NCI-H1436 treated with DMSO at 0.1 percent for 48 hours (cell line): Measurements from ENCODE around the gene P2RY11.

Source experiments
- DNase-seq: peaks from one replicate; lab custom pipeline; 2025; lab: John Stamatoyannopoulos, UW

The P2RY11 gene

DNA sequence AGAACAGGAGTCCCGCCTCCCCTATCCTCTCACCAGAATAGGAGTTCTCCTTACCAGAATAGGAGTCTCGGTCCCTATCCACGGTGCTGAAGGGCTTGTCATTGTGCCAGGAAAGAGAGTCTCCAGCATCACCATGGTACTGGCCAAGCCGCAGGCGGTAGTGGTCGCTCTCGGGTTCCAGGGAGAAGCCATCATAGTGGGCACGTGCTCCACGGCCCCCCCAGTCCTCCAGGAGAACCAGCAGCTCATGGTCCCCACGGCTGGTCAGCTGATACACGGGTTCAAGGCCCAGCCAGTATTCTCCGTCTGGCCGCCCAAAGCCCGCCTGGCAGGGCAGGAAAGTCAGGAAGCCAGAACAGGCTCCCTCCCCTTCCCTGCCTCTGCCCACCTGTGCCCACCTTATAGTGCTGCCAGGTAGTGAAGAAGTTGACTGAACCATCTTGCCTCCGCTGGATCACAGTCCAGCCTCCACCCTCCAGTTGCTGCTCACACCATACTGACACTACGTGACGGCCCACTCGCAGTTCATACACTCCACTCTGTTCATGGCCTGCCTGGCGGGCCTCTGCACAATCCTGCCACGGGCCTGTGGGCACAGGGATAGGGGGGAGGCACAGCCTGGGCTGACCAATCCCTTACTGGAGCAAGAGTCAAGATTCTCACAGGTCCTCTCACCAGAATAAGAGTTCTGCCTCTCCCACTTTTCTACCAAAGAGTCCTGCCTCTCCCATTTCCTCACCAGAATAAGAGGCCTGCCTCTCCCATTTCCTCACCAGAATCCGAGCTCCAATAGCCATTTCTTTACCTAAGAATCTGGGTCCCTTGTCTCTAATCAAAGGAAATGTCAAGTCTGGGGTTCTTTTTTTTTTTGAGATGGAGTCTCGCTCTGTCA is 18.0 kb upstream of the P2RY11 start:
- no peak for DNase-seq

DNA sequence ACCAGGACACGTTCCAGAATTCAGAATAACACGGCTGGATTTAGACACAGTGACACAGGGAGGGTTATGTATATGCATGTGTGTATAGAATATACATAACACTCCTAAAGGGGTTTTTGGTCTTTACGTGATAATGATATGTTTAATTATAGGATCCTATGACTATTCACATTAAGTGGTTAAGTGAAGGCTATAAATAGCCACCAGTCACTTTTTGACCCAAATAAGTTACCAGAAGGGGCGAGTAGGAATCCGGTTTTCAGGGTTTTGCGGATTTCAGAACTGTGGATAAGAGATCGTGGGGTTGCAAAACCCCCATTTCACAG is 15.9 kb upstream of the P2RY11 start:
- DNase-seq: no peak

DNA sequence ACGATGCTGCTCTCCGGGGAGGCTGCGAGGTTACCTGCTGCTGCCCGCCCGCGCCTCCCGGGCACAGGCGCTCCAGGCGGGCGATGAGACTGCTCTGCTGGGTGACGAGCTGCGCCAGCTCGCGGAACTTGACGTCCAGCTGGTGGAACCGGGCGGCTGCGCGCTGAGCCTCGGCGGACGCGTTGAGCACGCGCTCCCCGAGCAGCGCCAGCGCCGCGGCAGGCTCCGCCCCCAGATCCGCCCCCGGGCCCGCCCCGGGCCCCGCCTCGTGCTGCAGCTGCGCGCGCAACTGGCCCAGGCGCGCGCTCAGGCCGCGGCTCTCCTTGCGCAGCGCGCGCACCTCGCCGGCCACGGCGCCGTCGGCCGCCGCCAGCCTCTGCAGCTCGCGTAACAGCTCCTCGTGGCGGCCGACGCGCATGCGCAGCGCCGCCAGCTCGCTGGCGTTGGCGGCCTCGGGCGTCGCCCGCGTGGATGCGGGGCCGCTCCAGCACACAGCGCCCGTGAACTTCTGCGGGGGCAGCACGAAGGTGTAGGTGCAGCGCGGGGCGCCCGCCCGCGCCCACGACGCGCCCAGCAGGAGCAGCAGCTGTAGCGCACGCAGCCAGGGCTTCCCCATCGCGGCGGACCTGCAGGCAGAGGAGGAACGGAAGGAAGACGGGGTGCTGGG is 15.4 kb upstream of the P2RY11 start:
- DNase-seq: peak; percentile 14

DNA sequence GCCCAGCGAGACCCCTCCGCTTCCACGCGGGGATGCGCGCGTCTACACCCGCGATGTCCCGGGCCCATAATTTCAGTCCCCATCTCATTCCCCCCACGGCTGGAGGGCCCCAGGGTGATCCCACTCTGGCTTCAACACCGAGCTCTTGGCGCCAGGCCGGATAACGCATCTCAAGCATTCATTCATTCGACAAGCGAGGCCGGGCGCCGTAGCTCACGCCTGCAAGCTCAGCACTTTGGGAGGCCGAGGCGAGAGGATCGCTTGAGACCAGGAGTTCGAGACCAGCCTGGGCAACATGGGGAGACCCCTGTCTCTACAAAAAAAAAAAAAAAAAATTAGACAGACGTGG is 14.9 kb upstream of the P2RY11 start:
- DNase-seq: no peak

DNA sequence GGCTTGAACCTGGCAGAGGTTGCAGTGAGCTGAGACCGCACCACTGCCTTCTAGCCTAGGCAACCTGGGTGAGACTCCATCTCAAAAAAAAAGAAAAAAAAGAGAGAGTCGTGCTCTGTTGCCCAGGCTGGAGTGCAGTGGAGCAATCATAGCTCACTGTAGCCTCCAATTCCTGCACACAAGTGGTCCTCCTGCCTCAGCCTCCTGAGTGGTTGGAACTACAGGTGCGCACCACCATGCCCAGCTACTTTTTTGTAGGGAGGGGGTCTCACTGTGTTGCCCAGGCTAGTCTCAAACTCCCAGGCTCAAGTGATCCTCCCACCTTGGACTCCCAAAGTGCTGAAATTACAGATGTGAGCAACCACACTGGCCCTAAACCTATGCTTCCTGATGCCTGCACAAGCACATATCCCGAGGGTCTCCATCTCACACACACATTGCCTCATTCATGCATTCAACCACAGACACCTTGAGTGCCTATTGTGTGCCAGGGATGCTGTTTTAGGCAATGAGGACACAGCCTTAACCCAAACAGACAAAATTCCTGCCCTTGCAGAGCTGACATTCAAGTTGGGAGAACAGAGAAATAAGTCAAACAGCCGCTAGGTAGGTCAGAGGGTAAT is 11.2 kb upstream of the P2RY11 start:
- DNase-seq: no peak

DNA sequence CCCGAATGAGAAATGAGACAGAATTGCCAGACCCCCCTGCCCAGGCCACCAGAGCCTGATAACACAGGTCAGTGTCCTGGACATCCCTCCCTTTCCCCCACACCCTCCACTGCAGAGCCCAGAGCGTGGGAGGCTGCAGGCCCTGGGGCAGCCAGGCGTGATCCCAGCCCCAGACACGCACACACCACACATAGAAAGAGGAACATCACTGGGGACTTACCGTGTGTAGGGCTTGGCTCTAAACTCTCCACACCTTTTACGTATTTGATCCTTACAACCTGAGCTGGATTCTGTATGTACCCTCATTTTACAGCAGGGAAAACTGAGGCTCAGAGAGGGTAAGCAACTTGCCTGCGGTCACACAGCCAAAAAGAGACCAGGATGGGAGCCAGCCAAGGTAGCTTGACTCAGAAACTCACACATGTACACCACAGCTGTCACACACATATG is 8.7 kb upstream of the P2RY11 start:
- DNase-seq: no peak

DNA sequence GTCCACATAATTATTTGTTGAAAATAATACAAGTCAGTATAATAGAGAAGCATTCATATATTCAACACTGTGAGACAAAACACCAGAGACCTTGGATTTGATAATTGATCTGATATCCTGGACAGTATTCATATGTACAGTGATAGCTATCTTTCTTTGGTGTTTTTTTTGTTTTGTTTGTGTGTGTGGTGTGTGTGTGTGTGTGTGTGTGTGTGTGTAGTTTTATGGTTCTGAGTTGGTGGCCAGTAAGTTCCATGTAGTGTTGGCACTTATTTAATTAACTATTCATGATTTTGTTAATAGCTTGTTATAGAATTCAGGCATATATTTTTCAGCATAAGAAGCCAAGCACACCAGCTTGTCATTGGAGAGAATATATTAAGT is 7.4 kb upstream of the P2RY11 start:
- no peak for DNase-seq

DNA sequence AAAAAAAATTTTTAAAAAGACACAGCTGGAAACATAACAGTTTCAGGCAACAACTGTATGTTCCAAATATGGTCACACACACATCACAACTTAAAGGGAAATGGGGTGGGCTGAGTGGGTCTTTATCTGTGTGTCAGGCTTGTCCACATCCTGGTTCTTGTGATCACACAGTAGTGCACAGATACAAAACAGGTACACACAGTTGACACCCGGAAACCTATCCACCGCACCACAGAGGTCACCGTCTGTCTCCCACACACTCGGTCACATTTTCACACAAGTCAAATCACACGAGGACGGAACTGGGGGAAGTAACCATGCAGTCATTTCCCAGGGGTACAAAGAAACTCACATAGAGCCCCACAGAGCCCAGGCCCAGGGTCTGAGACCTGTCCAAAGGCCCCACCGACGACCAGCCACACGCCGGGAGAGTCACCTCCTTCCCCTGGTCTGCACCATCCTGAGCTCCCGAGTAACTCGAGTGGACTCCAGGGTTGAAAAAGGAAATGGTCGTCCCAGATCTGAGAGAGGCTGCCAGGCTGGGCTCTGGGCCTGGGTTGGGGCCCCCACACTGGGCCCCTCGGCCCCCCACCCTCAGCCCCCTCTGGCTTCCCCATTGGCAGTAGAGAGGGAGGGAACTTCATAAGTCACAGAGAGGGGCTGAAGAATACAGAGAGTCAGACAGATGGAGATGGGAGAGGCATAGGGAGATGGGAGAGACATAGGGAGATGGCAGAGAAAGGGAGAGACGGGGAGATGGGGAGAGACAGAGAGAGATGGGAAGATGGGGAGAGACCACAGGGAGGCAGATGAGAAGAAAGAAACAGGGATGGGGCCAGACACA is 6.6 kb upstream of the P2RY11 start:
- no peak for DNase-seq

DNA sequence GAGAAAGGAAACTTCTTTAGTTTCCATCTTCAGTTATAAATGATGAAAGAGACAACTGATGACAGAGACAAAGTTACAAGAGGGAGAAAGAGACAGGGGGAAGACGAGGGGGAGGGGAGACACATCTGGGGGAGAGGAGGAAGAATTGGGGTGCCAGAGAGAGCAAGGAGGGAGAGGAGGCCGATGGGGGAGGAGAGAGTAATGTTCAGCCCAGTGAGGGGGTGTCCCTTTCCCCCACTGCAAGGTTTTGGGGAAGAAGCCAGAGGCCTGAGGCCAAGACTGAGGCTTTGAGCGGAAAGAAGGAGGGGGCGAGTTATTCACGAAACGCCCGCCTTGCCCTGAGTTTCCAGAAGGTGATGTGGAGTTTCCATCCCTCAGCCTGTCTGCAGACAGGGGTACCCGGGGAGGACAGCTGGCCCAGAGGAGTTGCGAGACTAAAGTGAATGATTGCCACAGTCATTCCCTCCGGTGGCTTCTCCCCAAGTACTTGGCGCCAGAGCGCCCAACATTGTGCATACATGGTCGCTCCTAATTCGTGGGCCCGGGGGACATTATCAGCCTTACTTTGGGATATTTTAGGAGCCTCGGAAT is 5.9 kb upstream of the P2RY11 start:
- no peak for DNase-seq

DNA sequence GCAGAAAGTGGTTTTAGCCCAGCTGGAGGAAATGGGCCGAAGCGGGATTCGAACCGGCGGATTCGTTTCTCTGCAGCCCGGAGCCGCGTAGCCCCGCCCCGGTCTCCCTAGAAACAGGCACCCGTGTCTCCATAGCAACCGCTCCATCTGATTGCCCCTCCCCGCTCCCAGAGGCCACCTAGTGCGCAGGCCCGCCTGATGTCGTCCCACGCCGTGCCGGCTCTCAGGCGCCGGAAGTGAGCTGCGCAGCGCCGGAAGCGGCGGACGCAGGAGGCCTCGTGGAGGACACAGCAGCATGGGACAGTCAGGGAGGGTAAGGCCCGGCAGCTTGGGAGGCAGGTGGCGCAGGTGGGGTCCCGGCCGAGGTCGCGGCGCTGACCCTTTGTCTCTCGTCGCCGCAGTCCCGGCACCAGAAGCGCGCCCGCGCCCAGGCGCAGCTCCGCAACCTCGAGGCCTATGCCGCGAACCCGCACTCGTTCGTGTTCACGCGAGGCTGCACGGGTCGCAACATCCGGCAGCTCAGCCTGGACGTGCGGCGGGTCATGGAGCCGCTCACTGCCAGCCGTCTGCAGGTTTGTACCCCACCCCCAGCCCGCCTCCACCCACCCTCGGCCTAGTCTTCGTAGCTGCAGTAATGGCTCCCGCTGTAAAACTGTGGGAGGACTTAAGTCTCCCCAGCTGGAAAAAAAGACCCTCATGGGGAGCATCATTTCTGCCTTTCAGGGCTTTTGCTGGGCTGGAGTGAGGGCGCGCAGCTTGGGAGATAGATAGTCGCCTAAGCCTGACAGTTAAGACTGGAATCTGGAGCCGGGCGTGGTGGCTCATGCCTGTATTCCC is 5.2 kb upstream of the P2RY11 start, which contains the start of gene PPAN:
TSS of gene PPAN (plus strand) at position 263 of the 837 bp plus-strand sequence. CDS start at position 296, 33 bp downstream.
- peak; percentile 80 for DNase-seq

DNA sequence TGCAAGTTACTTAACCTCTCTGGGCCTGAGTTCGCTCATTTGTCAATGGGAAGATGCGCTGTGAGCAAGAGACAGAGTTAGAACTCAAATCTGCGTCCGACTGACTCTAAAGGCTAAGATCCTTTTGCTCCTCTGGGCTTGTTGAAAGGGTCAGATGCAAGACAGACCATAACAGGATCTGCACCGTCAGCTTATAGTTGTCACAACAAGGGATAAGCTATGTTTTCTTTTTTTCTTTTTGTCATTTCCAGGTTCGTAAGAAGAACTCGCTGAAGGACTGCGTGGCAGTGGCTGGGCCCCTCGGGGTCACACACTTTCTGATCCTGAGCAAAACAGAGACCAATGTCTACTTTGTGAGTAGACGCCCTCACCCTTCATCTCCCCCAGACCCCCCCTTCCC is 4.2 kb upstream of the P2RY11 start:
- no peak for DNase-seq

DNA sequence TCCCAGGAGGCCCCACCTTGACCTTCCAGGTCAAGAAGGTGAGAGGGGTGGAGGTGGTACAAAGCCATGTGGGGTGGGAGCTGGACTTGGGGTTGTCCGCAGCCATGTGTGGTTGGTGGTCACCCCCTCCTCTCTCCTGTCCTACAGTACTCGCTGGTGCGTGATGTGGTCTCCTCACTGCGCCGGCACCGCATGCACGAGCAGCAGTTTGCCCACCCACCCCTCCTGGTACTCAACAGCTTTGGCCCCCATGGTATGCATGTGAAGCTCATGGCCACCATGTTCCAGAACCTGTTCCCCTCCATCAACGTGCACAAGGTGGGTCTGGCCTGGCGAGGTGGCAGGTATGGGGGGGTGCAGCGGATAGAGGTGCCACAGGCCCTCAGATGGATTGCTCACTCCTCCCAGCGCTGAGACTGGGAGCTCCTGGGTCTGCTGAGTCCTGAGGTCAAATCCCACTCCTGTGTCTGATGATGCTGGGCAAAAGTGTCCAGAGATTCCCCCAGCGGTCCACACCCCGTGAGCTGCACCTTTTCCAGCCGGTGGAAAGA is 3.6 kb upstream of the P2RY11 start:
- DNase-seq: no peak

DNA sequence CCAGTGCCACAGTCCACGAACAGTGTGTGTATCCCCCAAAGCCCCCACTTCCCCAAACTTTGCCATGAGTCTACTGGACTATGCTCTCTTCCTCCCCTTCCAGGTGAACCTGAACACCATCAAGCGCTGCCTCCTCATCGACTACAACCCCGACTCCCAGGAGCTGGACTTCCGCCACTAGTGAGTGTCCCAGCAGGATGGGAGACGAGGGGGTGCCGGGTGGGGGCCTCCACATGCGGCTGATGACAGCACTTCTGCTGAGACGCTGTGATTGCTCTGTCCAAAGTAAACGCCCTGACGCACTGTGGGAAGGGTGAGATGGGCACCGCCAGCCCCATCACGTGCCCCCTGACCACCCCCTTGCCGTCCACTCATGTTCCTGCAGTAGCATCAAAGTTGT is 2.0 kb upstream of the P2RY11 start:
- DNase-seq: no peak

DNA sequence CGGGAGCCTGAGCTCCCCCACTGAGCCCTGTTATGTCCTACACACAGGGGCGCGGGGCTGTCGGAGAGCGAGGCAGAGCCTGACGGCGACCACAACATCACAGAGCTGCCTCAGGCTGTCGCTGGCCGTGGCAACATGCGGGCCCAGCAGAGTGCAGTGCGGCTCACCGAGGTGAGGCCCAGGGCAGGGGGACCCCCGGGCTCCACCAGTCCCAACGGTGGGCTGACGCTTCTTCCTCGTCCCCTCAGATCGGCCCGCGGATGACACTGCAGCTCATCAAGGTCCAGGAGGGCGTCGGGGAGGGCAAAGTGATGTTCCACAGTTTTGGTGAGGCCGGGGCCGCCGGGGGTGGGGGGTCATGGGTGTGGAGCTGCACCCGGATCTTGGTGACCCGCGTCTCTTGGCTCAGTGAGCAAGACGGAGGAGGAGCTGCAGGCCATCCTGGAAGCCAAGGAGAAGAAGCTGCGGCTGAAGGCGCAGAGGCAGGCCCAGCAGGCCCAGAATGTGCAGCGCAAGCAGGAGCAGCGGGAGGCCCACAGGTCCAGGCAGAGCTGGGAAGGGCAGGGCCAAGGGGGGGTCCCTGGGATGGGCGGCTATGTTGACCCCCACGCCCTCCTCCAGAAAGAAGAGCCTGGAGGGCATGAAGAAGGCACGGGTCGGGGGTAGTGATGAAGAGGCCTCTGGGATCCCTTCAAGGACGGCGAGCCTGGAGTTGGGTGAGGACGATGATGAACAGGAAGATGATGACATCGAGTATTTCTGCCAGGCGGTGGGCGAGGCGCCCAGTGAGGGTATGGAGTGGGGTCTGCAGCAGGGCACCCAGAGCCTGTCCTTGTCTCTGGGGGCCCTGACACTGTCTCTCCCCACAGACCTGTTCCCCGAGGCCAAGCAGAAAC is 1.2 kb upstream of the P2RY11 start:
- DNase-seq: no peak

DNA sequence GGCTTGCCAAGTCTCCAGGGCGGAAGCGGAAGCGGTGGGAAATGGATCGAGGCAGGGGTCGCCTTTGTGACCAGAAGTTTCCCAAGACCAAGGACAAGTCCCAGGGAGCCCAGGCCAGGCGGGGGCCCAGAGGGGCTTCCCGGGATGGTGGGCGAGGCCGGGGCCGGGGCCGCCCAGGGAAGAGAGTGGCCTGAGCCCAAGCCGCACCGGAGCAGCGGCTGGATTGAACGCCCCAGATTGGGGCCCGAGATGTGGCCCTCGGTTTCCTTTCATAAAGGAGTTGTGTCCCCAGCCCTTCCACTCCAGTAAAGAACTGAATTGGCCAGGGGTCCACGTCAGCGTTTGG is 548 bp upstream of the P2RY11 start:
- DNase-seq: no peak

DNA sequence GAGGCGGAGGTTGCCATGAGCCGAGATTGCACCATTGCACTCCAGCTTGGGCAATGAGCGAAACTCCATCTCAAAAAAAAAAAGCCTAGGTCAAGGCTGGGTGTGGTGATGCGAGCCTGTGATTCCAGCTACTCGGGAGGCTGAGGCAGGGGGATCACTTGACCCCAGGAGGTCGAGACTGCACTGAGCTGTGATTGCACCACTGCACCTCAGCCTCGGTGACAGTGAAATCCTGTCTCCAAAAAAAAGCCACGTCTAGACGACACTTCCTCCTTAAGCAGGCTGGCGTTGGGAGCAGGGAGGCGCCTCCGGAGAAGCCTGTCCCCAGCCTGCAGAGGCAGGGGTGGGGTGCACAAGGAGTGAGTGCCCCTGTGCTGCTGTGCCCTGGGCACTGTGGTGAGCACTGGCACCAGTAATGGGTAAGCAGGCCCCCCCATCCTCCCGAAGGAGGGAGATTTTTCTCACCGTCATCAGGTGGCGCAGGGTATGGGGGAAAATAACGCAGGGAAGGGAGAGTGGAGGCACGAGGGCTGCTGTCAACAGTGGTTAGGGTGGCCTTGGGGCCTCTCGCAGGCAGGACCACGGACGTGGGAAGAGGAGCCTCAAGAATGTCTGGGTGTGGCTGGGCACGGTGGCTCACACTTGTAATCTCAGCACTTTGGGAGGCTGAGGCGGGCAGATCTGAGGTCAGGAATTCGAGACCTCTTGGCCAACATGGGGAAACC is 706 bp downstream of the P2RY11 start:
- no peak for DNase-seq

DNA sequence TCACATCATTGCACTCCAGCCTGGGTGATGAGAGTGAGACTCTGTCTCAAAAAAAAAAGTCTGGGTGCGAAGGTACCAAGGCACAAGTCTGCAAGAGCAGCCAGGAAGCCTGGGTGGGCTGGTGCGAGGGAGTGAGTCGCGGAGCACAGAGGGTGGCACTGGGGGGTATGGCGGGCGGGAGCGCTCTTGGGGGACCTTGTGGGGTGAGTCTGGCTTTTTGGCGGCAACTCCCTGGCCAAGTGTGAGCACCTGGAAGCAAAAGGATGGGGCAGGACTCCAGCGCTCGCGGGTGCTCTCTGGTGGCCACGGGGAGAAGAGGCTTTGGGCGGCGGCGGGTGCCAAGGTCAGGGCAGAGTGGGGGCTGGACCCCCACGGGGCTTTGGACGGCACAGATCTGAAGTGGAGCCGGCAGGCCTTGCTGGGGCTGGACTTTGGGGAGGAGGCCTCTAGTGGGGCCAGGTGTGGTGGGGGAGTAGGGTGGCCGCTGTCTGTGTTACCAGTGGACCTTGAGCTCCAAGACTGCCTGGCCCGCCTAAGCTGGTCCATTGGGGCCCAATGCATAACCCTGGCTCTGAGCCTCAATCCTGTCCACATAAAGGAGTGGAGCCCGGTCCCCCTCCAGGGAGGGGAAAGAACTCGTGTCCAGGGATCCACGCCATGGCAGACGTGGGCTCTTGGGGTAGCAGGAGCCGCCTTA is 1.6 kb downstream of the P2RY11 start:
- no peak for DNase-seq

DNA sequence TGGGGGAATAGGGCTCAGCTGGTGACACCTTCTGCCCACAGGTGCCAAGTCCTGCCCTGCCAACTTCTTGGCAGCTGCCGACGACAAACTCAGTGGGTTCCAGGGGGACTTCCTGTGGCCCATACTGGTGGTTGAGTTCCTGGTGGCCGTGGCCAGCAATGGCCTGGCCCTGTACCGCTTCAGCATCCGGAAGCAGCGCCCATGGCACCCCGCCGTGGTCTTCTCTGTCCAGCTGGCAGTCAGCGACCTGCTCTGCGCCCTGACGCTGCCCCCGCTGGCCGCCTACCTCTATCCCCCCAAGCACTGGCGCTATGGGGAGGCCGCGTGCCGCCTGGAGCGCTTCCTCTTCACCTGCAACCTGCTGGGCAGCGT is 2.1 kb downstream of the P2RY11 start:
- no peak for DNase-seq
